Transverse colon (tissue), 4 donors: Measurements from ENCODE around the gene RAB4B. TPM values are rescaled to one million over a fixed set of nuclear protein-coding genes. Genes with fewer than 3 reads are reported as not detected.
"Not testable (repeated sequence)": the region's sequence is repeated elsewhere in the genome, so short reads cannot be mapped to it uniquely, and the experiment has no call there.

Experiments
- DNase-seq: peaks from one replicate; pipeline ENCODE4 v3.0.0-alpha.2; 2019
- H3K27ac ChIP-seq, 4 donors: fragments of 200-600 bp; sonication (generic); 2 replicates each; pipeline ENCODE4 v1.5.1; 2016 to 2018; ENCODE audit warnings: inconsistent platforms in 4 of 4
- H3K27me3 ChIP-seq: fragments of 200-600 bp; sonication (generic); 2 replicates; pipeline ENCODE4 v1.5.1; 2017; ENCODE audit warnings: inconsistent platforms
- H3K36me3 ChIP-seq, 4 donors: fragments of 200-600 bp; sonication (generic); 2 replicates each; pipeline ENCODE4 v1.5.1; 2017 to 2019; ENCODE audit warnings: inconsistent platforms in 4 of 4
- H3K4me1 ChIP-seq, 4 donors: fragments of 200-600 bp; sonication (generic); 2 replicates each; pipeline ENCODE4 v1.5.1; 2017 to 2020; ENCODE audit warnings: inconsistent platforms in 4 of 4
- H3K4me3 ChIP-seq, 4 donors: fragments of 200-600 bp; sonication (generic); 1 replicate in 1 of 4; 2 replicates in 3 of 4; pipeline versions ENCODE4 v1.5.1 to v1.6.1; 2017 to 2019; ENCODE audit warnings: inconsistent platforms in 4 of 4
- H3K9me3 ChIP-seq, 2 donors: fragments of 200-600 bp; sonication (generic); 2 replicates each; pipeline ENCODE4 v1.5.1; 2017 to 2019; ENCODE audit warnings: inconsistent platforms in 2 of 2
- EP300 ChIP-seq: sonication (generic); formaldehyde crosslinking; IDR thresholded peaks from one replicate; pipeline ENCODE4 v1.6.1; 2017; ENCODE audit warnings: antibody characterized with exemption, low read depth
- POLR2A ChIP-seq: fragments of 450-650 bp; IDR thresholded peaks from one replicate; pipeline ENCODE4 v1.6.1; 2016; ENCODE audit warnings: antibody characterized with exemption, mild to moderate bottlenecking, moderate library complexity
- POLR2AphosphoS5 ChIP-seq, 3 donors: sonication (generic); formaldehyde crosslinking; IDR thresholded peaks; one replicate each; pipeline ENCODE4 v1.6.1; 2016; ENCODE audit warnings: antibody characterized with exemption in 3 of 3
- WGBS, 2 donors: methylation state at CpG; one replicate each; pipeline ENCODE4 v1.1.5; 2018; ENCODE audit warnings: low coverage in 1 of 2; 5-methylcytosine and 5-hydroxymethylcytosine counted together
- in situ Hi-C, 4 donors: fragments of 200-750 bp; cut with MboI; loops; one replicate each; pipeline versions ENCODE4 v1.15.0 to v1.15.1; 2017; ENCODE audit warnings: low sequenced_read_pairs in 3 of 4, low pct_ligation_motif_present in 1 of 4, low pct_unique_long_range_greater_than_20kb in 1 of 4
- intact Hi-C: fragments of 100-400 bp; cut with DNase I; formaldehyde crosslinking; loops from one replicate; pipeline ENCODE4 v1.15.1; 2023; ENCODE audit warnings: low total_unique reads
- total RNA-seq, 4 donors: library from RNA; depleted of rRNA; stranded (reverse); fragments of >200 nt; gene quantifications; one replicate each; pipeline ENCODE4 v1.1.0, GENCODE V29; 2016
- TF ChIP-seq, protein P1 (sequence below), 5 experiments: fragments of 200-600 bp in 3 of 5; fragments of 450-650 bp in 2 of 5; sonication (generic) in 3 of 5; IDR thresholded peaks; 1 replicate in 2 of 5; 2 replicates in 3 of 5; pipeline ENCODE4 v1.5.1; 2016 to 2017; ENCODE audit warnings: antibody characterized with exemption in 5 of 5, inconsistent platforms in 3 of 5, mild to moderate bottlenecking in 2 of 5, moderate library complexity in 1 of 5

The RAB4B gene
- total RNA-seq: 10 to 100 TPM; 25.9 to 84.2 (median 68.1) TPM

DNA sequence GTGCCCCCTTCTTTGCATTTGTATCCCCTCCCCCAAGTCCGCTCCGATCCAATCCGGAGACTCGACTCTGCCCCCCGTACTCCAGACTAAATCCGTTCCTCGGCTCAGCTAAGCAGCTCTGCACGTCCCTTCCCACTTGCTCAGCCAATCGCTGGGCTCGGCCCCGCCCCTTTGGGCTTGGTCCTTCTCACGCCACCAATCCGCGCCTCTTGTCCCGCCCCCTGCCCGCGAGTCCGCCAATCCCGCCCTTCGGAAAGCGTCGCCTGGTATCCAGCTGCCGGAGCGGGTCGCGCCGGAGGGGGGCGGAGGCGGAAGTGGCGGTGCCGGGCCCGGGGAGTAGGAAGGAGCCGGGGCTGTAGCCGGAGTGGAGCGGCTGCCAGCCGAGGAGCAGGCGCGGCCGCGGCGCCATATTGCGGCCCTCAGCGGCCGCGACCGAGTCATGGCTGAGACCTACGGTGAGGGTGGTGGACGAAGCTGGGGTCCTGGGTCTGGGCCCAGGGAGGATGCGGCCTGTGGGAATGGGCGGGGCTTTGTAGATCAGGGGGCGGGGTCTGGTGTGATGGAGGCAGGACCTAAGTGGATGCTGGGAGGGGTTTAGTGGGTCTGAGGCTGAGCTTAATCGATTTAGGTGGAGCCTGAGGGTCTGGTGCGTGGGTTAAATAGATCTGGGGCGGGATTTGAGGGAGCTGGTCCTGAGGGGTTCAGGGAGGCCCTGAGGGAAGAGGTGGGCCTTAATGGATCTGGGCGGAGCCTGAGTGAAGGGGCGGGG is at the start of gene RAB4B:
Gene RAB4B, plus strand, starts transcription at position 311 of the 769 bp plus-strand sequence. Its CDS starts 129 bp downstream, at position 440.
- intact Hi-C loops (no loop called here), in situ Hi-C loops (no loop called here)
- no peaks in the 10 kb centered on the region for H3K27me3 ChIP-seq
- H3K4me1 ChIP-seq: peaks cover 13 to 22% (median 15%) of the 10 kb centered on the region in 4 donors
- peak within 1 kb of the TSS; percentile 52 to 88 (median 74) for H3K4me3 ChIP-seq
- no peaks in the 10 kb centered on the region for H3K36me3 ChIP-seq
- peak; percentile 100 for DNase-seq
- peak within 1 kb of the TSS; percentile 97 to 99 (median 98) for H3K27ac ChIP-seq
- 0% methylated on average over 3 to 47 of the region's 56 CpGs for WGBS, 2 donors
- TF ChIP-seq POLR2A (peak; percentile 94), EP300 (no peak), POLR2AphosphoS5 (IDR thresholded peaks at IDR 0.05) (peak; percentile 87 to 94 (median 89))
- TF ChIP-seq, protein P1, sequence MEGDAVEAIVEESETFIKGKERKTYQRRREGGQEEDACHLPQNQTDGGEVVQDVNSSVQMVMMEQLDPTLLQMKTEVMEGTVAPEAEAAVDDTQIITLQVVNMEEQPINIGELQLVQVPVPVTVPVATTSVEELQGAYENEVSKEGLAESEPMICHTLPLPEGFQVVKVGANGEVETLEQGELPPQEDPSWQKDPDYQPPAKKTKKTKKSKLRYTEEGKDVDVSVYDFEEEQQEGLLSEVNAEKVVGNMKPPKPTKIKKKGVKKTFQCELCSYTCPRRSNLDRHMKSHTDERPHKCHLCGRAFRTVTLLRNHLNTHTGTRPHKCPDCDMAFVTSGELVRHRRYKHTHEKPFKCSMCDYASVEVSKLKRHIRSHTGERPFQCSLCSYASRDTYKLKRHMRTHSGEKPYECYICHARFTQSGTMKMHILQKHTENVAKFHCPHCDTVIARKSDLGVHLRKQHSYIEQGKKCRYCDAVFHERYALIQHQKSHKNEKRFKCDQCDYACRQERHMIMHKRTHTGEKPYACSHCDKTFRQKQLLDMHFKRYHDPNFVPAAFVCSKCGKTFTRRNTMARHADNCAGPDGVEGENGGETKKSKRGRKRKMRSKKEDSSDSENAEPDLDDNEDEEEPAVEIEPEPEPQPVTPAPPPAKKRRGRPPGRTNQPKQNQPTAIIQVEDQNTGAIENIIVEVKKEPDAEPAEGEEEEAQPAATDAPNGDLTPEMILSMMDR (IDR thresholded peaks at IDR 0.05): peak in 2 of 5 experiments; percentile 28 to 51
- no peaks in the 10 kb centered on the region for H3K9me3 ChIP-seq

- H3K36me3 ChIP-seq: peaks cover 0 to 77% (median 36%) of the 10 kb centered on the region in 4 donors
- in situ Hi-C loops, H3K9me3 ChIP-seq, H3K4me1 ChIP-seq, DNase-seq, intact Hi-C loops, H3K27me3 ChIP-seq, H3K4me3 ChIP-seq, H3K27ac ChIP-seq: not testable (repeated sequence)
- 76 to 80% methylated on average over 1 to 5 of the region's 5 CpGs for WGBS, 2 donors
These were observed 48.0 kb upstream of the RAB4B start for GRCh38 chr19:40730065-40730464.

DNA sequence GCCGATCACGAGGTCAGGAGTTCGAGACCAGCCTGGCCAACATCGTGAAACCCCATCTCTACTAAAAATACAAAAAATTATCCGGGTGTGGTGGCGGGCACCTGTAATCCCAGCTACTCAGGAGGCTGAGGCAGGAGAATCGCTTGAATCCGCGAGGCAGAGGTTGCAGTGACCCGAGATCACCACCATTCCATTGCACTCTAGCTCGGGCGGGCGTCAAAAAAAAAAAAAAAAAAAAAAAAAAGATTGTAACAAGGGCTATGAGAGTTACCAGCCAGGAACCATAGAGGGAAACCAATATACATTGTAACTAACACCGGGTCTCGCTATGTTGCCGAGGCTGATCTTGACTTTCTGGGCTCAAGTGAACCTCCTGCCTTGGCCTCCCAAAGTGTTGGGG is 45.7 kb upstream of the RAB4B start:
- intact Hi-C loops, DNase-seq, in situ Hi-C loops, H3K9me3 ChIP-seq, H3K27ac ChIP-seq, H3K27me3 ChIP-seq, H3K4me3 ChIP-seq: not testable (repeated sequence)
- Histone ChIP-seq H3K4me1 (peaks cover 0 to 18% (median 5%) of the 10 kb centered on the region in 4 donors), H3K36me3 (peaks cover 0 to 80% (median 32%) of the 10 kb centered on the region in 4 donors)
- WGBS, 2 donors: 94% methylated on average over 12 to 16 of the region's 16 CpGs

DNA sequence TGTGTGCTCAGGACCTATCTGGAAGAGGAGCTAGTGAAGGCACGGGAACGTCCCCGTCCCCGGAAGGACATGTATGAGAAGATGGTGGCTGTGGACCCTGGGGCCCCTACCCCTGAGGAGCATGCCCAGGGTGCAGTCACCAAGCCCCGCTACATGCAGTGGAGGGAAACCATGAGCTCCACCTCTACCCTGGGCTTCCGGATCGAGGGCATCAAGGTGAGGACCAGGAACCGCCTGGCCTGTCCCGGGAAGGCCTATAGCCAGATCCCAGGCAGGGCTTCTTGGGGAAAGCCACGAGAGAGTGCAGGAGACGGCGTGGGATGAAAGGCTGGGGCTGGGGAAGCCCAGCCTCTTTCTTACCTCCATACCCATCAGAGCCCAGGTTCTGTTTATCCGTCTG is 44.9 kb upstream of the RAB4B start:
- Histone ChIP-seq H3K4me3 (no peak overlapping the region), H3K27me3 (no peaks in the 10 kb centered on the region), H3K9me3 (no peaks in the 10 kb centered on the region), H3K27ac (no peak overlapping the region), H3K36me3 (peaks cover 0 to 72% (median 30%) of the 10 kb centered on the region in 4 donors), H3K4me1 (peaks cover 0 to 18% (median 5%) of the 10 kb centered on the region in 4 donors)
- in situ Hi-C loops (no loop called here), intact Hi-C loops (no loop called here)
- DNase-seq: no peak
- TF ChIP-seq POLR2AphosphoS5 (IDR thresholded peaks at IDR 0.05) (no peak), POLR2A (no peak)
- TF ChIP-seq, protein P1 (IDR thresholded peaks at IDR 0.05): no peak
- WGBS, 2 donors: 92% methylated on average over 13 of the region's 13 CpGs; no CpG with 5 or more reads in 1 of the 2 donors

DNA sequence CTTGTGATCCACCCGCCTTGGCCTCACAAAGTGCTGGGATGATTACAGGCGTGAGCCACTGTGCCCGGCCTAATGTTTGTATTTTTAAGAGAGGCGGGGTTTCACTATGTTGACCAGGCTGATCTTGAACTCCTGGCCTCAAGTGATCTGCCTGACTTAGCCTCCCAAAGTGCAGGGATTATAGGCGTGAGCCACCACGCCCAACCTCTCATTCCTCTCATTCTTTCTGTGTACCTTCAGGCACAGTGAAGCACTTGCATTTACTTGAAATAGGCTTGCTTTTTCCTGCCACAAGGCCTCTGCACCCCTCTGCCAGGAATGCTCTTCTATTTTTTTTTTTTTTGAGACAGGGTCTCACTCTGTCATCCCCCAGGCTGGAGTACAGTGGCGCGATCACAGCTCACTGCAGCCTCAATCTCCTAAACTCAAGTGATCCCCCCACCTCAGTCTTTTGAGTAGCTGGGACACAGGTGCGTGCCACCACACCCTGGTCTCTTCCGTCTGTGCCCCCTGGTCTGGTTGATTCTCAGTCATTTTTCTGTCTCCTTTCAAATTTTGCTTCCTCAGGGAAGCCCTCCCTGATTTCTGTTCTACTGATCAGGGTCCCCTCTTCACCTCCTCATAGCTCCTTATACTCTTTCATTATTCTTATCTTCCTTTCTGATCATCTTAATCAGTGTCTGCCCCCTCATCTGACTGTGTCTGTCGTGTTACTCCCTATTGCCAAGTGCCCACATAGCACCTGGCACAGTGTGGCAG is 42.9 kb upstream of the RAB4B start:
- WGBS, 2 donors: 80 to 85% methylated on average over 7 to 11 of the region's 11 CpGs
- Histone ChIP-seq H3K27ac (peak overlapping the region; percentile 46 to 78 (median 72)), H3K4me3 (no peak overlapping the region), H3K4me1 (peaks cover 0 to 18% (median 5%) of the 10 kb centered on the region in 4 donors), H3K36me3 (peaks cover 0 to 57% (median 25%) of the 10 kb centered on the region in 4 donors), H3K9me3 (no peaks in the 10 kb centered on the region), H3K27me3 (no peaks in the 10 kb centered on the region)
- intact Hi-C loops (no loop called here), in situ Hi-C loops (no loop called here)
- TF ChIP-seq POLR2AphosphoS5 (IDR thresholded peaks at IDR 0.05) (peak in 1 of 3 donors; percentile 51), POLR2A (no peak), EP300 (no peak)
- TF ChIP-seq, protein P1 (IDR thresholded peaks at IDR 0.05): no peak
- peak; percentile 45 for DNase-seq
